ENCODE data around the gene KRTAP10-7. TPM values are rescaled to one million over a fixed set of nuclear protein-coding genes. Genes with fewer than 3 reads are reported as not detected.
"Not testable (repeated sequence)": the region's sequence is repeated elsewhere in the genome, so short reads cannot be mapped to it uniquely, and the experiment has no call there.

Gene KRTAP10-7
- total RNA-seq, 1 donor from 2014 or later = not detected

GRCh38 chr21:44583800-44584147 lies 16.6 kb upstream of the KRTAP10-7 start:
- intact Hi-C loops (cut with micrococcal nuclease) = no loop called here
- DNase-seq = no peak

GRCh38 chr21:44585892-44586291 lies 14.5 kb upstream of the KRTAP10-7 start:
- ATAC-seq = no peak
- DNase-seq = no peak
- intact Hi-C loops (cut with micrococcal nuclease) = no loop called here

More at GRCh38 chr21:44583800-44584147, 16.6 kb upstream of the KRTAP10-7 start:
- ATAC-seq = no peak

DNA sequence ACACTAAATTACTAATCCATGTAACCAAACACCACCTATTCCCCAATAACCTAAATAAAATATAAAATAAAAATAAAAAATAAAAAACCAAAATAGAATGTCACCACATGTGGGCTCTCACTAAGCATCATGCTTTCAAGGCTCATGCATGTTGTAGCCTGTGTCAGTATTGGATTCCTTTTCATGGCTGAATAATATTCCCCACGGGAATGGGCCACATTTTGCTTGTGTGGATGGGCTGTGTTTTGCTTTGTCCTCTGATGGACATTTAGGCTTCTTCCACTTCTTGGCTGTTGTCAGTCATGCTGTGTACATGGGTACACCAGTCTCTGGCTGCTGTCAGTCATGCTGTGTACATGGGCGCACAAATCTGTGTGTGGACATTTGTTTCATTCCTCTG lies 11.3 kb upstream of the KRTAP10-7 start:
- intact Hi-C loops (cut with micrococcal nuclease) = no loop called here
- DNase-seq = no peak
- ATAC-seq = no peak

DNA sequence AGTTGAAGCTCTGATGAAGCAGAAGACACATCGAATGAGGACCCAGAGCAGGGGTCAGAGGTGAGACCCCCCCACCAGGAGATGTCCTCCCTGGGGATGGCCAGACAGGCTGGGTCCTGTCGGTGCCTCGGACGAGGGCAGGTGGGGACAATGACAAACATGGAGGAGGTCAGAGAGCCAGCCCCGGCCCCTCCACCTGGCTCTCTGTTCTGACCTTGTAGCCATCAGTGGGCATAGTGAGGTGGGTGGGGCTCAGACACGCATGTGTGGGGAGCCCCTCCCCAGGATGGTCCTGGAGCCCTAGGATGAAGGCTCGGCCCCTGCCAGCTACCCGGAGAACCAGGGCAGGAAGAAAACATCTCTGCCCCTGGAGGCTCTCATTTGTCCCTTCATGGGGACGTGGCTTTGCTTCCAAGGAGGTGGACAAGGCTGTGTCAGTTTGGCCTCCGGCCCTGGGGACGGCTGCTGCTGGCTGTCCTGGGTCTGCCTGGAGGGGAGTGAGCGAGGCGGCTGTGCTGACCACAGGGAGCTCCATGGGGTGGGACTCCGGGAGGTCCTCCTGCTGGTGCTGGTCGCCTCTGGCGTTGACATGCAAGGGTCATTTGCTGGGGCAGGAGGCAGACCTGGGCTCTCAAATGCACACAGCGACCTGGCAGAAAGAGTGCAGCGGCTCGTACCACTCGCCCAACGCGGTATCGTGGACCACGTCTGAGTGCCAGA lies 10.7 kb upstream of the KRTAP10-7 start:
- intact Hi-C loops (cut with micrococcal nuclease) = no loop called here
- DNase-seq (no peak), ATAC-seq (no peak)

DNA sequence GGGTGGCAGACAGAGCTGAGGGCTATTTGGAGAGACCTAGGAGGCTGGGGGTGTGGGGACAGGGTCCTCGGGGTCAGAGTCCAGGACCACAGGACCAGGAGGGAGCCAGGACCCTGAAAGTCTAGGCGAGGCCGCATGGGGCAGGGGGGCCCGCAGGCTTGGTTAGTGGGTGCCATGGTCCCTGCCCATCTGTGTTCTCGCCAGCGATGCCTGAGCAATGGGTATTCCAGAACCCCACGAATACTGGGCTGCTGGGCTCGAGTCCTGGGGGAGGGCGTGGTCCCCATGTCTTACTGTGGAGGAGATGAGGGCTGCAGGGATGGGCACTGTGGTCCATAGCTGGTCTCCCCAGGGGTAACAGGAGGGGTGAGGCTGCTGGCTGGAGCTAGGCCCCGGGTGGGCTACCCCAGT lies 10.1 kb upstream of the KRTAP10-7 start:
- intact Hi-C loops (cut with micrococcal nuclease) = no loop called here
- ATAC-seq = no peak
- no peak for DNase-seq

GRCh38 chr21:44590897-44591800 lies 9.2 kb upstream of the KRTAP10-7 start:
- peak; percentile 12 for ATAC-seq
- DNase-seq; intact Hi-C loops (cut with micrococcal nuclease): not testable (repeated sequence)

DNA sequence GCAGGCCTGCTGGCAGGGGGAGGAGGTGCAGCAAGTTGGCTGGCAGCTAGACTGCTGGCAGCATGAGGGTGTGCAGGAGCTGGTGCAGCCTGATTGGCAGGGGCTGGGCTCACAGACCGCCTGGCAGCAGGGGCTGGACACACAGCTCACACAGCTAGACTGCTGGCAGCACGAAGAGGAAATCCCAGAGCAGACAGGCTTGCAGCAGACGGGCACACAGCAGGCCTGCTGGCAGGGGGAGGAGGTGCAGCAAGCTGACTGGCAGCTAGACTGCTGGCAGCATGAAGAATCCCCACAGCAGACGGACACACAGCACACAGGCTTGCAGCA lies 8.6 kb upstream of the KRTAP10-7 start:
- ATAC-seq = peak; percentile 58
- DNase-seq; intact Hi-C loops (cut with micrococcal nuclease): not testable (repeated sequence)

GRCh38 chr21:44592446-44593311 lies 7.7 kb upstream of the KRTAP10-7 start, which contains the start of gene KRTAP10-6:
KRTAP10-6 (minus strand) TSS chr21:44592505; CDS start chr21:44592484, 21 bp downstream.
- peak; percentile 17 for ATAC-seq
- no peak for DNase-seq
- intact Hi-C loops (cut with micrococcal nuclease) = no loop called here

GRCh38 chr21:44593598-44594405 lies 6.6 kb upstream of the KRTAP10-7 start:
- ATAC-seq = peak; percentile 62
- intact Hi-C loops (cut with micrococcal nuclease) = no loop called here
- peak; percentile 37 for DNase-seq

GRCh38 chr21:44594406-44594916 lies 5.9 kb upstream of the KRTAP10-7 start:
- intact Hi-C loops (cut with micrococcal nuclease) = no loop called here
- ATAC-seq (no peak), DNase-seq (no peak)

DNA sequence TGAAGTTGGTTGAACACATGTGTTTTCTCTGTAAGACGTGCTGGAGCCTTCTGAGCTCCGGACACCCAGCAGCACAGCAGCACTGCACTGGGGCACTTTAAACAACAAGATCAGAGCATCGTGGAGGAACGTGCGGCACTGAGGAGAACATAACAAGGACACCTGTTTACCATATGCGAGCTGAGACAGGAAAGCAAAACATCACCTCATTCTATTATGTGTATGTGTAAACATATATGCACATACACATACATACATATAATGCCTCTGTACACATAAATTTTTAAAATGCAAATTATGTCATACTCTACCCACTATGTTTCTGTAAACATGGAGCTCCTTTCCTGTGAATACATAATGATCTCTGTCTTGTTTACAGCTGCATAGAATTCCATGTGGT lies 4.9 kb upstream of the KRTAP10-7 start:
- ATAC-seq (no peak), DNase-seq (no peak)
- intact Hi-C loops (cut with micrococcal nuclease) = no loop called here

DNA sequence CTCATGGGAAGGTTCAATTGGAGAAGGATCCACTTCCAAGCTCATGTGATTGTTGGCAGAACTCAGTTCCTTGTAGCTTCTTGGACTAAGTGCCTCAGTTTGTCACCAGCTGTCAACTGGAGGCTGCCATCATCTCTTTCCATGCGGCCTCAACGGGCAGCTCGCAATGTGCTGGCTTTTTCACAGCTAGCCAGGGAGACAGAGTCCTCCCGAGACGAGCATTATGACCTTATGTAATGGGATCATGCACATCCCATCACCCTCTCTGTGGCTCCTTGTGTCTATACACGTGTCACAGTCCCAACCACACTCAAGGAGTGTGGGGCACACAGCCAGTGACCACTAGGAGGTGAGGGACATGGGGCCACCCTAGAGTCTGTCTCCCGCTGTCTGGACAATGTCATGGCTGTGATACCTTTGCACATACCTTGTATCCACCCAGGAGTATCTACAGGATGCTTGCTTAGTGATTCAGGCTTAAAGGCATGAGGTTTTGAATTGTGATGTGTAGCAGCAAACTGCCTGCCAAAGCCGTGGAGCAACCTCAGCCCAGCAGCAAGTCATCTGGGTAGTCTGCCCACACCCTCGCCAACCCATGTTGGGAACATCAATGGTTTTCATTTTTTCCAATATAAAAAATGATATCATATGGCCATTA lies 4.2 kb upstream of the KRTAP10-7 start:
- no peak for DNase-seq
- intact Hi-C loops (cut with micrococcal nuclease) = no loop called here
- ATAC-seq = no peak

- ATAC-seq = no peak
- DNase-seq = no peak
- intact Hi-C loops (cut with micrococcal nuclease) = no loop called here
Observed at GRCh38 chr21:44598061-44598460, 2.3 kb upstream of the KRTAP10-7 start.

- ATAC-seq = no peak
- intact Hi-C loops (cut with micrococcal nuclease) = no loop called here
- no peak for DNase-seq
Observed at GRCh38 chr21:44599264-44600029, 950 bp upstream of the KRTAP10-7 start.

DNA sequence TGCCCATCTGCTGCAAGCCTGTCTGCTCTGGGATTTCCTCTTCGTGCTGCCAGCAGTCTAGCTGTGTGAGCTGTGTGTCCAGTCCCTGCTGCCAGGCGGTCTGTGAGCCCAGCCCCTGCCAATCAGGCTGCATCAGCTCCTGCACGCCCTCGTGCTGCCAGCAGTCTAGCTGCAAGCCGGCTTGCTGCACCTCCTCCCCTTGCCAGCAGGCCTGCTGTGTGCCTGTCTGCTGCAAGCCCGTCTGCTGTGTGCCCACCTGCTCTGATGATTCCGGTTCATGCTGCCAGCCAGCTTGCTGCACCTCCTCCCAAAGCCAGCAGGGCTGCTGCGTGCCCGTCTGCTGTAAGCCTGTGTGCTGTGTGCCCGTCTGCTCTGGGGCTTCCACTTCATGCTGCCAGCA lies 694 bp downstream of the KRTAP10-7 start:
- DNase-seq; intact Hi-C loops (cut with micrococcal nuclease): not testable (repeated sequence)
- ATAC-seq = peak; percentile 21

DNA sequence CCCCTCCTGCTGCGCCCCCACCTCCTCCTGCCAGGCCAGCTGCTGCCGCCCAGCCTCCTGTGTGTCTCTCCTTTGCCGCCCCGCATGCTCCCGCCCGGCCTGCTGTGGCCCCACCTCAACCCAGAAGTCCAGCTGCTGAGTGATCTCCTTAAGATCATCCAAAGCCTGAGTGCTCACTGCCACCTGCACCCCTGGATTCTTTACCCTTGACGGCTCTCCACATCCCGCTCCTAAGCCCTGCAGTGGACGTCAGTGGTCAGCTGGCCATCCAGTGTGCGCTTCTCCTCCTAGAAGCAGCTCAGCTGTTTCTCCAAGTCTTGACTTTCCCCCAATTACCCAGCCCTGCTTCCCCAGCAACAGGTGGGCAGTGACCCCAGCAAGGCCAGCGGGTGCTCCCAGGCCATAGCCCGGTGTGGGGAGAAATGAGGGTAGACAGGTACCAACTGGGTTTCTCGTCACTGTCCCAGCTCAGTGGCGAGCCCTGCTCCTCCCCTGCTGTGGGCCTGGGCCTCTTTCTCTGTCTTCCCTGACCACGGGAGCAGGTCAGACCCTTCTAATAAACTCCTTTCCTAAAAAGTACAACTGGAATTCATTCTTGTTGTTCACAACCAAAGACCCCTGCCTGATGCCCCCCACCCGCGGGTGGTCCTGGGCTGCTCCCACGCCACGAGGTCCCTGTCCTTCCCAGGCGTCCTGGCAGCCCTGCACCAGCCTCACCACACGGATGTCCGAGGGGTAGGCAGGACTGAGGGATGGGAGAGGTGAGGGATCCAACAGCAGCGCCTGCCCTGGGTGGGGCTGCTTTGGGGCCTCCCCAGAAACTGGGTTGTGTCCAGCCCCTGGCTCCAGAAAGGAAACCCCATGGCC lies 1.4 kb downstream of the KRTAP10-7 start:
- no peak for DNase-seq
- no peak for ATAC-seq
- intact Hi-C loops (cut with micrococcal nuclease) = no loop called here

Data from left ventricle myocardium superior (tissue), 1 donor.